ENCODE results near the gene SNAPC1.

- no peak for TF ChIP-seq MAX (IDR thresholded peaks at IDR 0.05; ENCODE audit: low read depth, low read length)
- no peak for TF ChIP-seq CTCF (IDR thresholded peaks at IDR 0.05; ENCODE audit: low read depth, low read length)
- TF ChIP-seq POLR2A (IDR thresholded peaks at IDR 0.05; ENCODE audit: extremely low read depth, insufficient read length) = no peak
Measured at GRCh38 chr14:61726778-61727658, 35.2 kb upstream of the SNAPC1 start.
